Kidney epithelial cell (primary cell): ENCODE data around the gene OR10C1. TPM values are rescaled to one million over a fixed set of nuclear protein-coding genes. Genes with fewer than 3 reads are reported as not detected.

Experiments used
- DNase-seq: peaks from one replicate; pipeline ENCODE4 v3.0.0-alpha.2; 2010; ENCODE audit warnings: low read depth
- H3K27me3 ChIP-seq: 2 replicates; pipeline ENCODE4 v1.6.0; 2011; ENCODE audit warnings: low read length; ENCODE audit not compliant: control insufficient read depth, insufficient read depth
- H3K36me3 ChIP-seq: 2 replicates; pipeline ENCODE4 v1.5.1; 2011; ENCODE audit warnings: low read length; ENCODE audit not compliant: control insufficient read depth, insufficient read depth
- H3K4me3 ChIP-seq: 2 replicates; pipeline ENCODE4 v1.5.1; 2011; ENCODE audit warnings: low read depth, mild to moderate bottlenecking, control low read depth, low read length
- total RNA-seq: library from RNA; depleted of rRNA; stranded (reverse); fragments of >200 nt; gene quantifications from 2 replicates; pipeline ENCODE4 v1.2.3, GENCODE V29; 2015
- TF ChIP-seq, protein P1 (sequence below): IDR thresholded peaks from 2 replicates; pipeline ENCODE4 v1.5.1; 2011; ENCODE audit warnings: mild to moderate bottlenecking, moderate library complexity, low read length, control low read depth, inconsistent platforms; ENCODE audit not compliant: insufficient read depth, poor library complexity, severe bottlenecking

OR10C1 gene, protein sequence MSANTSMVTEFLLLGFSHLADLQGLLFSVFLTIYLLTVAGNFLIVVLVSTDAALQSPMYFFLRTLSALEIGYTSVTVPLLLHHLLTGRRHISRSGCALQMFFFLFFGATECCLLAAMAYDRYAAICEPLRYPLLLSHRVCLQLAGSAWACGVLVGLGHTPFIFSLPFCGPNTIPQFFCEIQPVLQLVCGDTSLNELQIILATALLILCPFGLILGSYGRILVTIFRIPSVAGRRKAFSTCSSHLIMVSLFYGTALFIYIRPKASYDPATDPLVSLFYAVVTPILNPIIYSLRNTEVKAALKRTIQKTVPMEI
- not detected in 2 replicates for total RNA-seq

DNA sequence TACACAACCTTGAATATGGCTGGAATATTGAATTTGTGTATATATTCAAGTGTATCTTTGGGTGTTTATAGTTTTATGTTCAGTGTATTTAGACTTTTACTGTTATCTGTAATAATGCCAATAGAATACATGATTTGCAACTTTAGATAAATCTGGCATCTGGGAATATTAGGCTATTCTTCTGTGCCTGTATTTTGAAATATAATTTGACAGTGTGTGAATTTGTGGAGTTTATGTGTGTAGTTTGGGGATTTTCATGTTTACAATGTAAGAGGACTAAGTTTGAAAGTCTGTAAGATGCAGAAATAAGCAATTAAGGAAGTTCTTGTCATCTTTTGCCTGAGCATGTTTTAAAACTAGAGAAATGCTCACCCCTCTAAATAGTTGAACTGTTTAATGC is at the start of gene OR10C1:
Gene OR10C1, plus strand, starts transcription at position 301 of the 400 bp plus-strand sequence. CDS start 710 bp downstream, outside the sequence.
- Histone ChIP-seq H3K27me3 (no peaks in the 10 kb centered on the region), H3K36me3 (no peaks in the 10 kb centered on the region), H3K4me3 (no peak within 1 kb of the TSS)
- DNase-seq: no peak
- TF ChIP-seq, protein P1, sequence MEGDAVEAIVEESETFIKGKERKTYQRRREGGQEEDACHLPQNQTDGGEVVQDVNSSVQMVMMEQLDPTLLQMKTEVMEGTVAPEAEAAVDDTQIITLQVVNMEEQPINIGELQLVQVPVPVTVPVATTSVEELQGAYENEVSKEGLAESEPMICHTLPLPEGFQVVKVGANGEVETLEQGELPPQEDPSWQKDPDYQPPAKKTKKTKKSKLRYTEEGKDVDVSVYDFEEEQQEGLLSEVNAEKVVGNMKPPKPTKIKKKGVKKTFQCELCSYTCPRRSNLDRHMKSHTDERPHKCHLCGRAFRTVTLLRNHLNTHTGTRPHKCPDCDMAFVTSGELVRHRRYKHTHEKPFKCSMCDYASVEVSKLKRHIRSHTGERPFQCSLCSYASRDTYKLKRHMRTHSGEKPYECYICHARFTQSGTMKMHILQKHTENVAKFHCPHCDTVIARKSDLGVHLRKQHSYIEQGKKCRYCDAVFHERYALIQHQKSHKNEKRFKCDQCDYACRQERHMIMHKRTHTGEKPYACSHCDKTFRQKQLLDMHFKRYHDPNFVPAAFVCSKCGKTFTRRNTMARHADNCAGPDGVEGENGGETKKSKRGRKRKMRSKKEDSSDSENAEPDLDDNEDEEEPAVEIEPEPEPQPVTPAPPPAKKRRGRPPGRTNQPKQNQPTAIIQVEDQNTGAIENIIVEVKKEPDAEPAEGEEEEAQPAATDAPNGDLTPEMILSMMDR: no peak

- H3K4me3 ChIP-seq: no peak within 1 kb of the TSS
- no peak for DNase-seq
- TF ChIP-seq, protein P1: no peak
- no peaks in the 10 kb centered on the region for H3K36me3 ChIP-seq
- no peaks in the 10 kb centered on the region for H3K27me3 ChIP-seq
These were observed 43.8 kb upstream of the OR10C1 start, which contains the start of gene OR12D2 for GRCh38 chr6:29395331-29395730. TSS of gene OR12D2 (plus strand) at chr6:29395631. CDS start at chr6:29396700, 1,069 bp downstream.

DNA sequence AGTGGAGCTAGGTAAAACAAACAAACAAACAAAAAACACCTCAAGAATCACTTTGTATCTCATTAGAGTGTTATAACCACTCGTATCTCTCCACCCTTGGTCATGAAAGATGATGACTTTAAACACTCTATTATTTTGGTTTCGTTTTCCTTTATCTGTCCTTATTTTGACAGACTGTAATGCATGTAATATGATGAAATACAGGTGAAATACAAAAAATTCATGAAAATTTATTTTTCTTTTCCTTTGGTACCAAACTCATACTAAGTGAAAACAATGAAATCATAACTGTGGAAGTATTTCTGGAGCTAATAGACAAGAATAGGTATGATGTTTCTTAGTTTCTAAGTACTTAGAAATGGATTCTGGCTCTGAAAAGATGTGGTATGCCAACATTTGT is 39.6 kb upstream of the OR10C1 start:
- H3K36me3 ChIP-seq: no peaks in the 10 kb centered on the region
- DNase-seq: no peak
- H3K27me3 ChIP-seq: no peaks in the 10 kb centered on the region
- H3K4me3 ChIP-seq: no peak overlapping the region
- TF ChIP-seq, protein P1: no peak

DNA sequence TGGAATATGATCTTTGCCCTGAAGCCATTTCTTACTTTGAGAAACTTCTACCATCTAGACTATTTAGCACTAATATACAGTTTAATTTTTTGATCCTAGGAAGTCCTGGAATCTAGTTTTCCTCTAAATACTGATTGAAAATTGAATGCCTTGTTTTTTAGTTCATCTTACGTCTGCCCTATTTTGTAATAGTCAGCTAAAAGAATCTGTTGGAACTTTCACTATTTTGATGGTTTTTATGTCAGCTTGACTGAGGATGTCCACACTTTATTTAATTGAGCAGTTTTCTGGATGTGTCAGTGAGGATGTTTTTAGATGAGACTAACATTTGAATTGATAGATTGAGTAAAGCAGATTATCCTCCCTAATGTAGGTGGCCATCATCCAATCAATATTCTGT is 35.3 kb upstream of the OR10C1 start:
- Histone ChIP-seq H3K27me3 (no peaks in the 10 kb centered on the region), H3K4me3 (no peak overlapping the region), H3K36me3 (no peaks in the 10 kb centered on the region)
- TF ChIP-seq, protein P1: no peak
- DNase-seq: no peak

- H3K36me3 ChIP-seq: no peaks in the 10 kb centered on the region
- TF ChIP-seq, protein P1: peak; percentile 26
- DNase-seq: no peak
- no peak within 1 kb of the TSS for H3K4me3 ChIP-seq
- H3K27me3 ChIP-seq: no peaks in the 10 kb centered on the region
These were observed 24.5 kb upstream of the OR10C1 start, which contains the start of gene OR12D1 for GRCh38 chr6:29414588-29414987. TSS of gene OR12D1 (plus strand) at chr6:29414928.
